NCI-H2081 treated with DMSO at 0.1 percent for 48 hours (cell line): Measurements from ENCODE around the gene SRPX2.

Experiments
- DNase-seq: peaks from one replicate; lab custom pipeline; 2025; lab: John Stamatoyannopoulos, UW

Gene SRPX2

DNA sequence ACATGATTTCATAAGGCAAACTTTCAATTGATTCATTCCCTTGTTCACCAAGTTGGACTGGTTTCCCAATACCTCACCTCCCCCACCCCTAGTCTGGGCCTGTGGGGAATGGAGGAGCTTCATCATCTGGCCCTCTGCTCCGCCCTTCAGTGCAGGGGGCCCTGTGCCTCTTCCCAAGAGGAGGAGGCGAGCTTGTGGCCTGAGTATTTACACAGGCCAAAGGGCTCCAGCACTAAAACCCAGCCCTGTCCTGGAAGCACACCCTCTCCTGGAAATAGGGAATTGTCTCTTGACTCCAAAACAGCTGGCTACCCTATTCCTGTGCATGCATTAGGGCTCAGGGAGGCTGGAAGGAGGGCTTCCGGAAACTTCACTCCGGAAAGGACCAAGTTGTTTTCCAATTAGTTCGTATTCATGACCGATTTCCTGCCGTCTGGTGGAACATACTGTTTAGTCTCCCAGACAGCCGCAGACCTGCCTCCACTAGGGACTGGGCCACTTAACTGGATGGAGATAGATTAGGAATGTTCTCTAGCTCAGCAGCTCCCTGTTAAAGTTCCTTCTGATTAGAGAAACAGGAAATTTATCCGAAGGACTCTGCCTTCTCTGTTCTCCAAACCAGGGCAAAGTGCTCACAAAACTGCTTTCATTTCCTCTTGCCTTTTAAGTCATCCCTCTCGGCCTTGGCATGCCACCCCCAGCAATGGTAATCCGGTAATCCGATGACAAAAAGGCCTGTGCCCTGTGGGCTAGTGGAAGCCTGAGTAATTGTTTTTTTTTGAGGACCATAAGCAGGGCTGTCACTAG lies 5.8 kb downstream of the SRPX2 start:
- no peak for DNase-seq

DNA sequence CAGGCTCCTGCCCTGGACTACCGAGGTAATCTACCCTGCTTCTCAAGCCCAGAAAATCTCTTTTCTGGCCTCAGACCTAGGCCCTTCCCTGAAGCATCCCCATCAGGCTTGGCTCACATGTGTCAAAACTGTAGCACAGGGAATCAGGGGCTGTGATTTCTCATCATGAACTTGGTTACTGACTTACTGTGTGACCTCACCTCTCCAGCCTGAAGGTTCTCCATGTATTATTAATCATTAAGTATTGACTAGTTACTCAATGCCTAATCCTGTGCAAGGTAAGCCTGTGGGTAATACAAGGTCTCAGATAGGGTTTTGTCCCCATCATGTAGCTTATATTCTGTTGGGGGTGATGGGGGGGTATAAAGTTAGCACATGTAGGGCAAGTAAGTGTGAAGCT lies 6.8 kb downstream of the SRPX2 start:
- DNase-seq: no peak

DNA sequence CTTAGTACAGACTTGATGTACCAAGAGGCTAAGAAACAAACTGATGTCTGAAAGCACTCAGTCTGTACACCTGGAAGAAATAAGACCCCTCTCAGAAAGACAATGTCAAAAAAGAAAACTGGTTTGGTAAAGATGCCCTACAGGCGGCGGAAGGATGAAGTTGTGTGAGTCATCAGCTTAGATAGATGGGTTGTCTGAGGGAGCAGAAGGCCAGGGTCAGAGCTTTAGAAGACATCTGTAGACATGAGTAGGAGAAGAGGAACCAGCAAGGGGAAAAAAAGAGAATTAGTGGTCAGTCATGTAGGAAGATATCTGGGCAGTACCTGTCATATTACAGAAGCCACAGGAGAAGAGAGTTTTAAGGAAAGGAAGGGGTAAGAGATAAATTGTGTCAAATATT lies 8.3 kb downstream of the SRPX2 start:
- no peak for DNase-seq

DNA sequence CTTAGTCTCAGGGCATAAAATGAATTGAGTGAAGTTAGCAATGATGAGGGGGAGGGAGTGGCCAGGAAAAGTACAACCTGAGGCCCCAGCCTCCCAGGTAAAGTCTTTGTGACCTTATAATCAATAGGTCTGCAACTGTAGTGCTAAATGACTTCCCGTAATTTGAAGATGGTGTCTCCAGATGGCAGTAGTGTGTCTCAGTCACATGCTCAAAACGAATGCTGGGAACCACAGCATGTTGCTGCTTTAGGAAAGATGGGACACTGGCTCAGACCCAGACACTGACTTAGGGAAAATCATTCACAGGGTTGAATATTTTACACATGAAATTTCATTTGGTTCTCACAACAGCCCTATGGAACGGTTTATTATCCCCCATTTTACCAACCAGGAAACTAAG lies 10.3 kb downstream of the SRPX2 start:
- no peak for DNase-seq

DNA sequence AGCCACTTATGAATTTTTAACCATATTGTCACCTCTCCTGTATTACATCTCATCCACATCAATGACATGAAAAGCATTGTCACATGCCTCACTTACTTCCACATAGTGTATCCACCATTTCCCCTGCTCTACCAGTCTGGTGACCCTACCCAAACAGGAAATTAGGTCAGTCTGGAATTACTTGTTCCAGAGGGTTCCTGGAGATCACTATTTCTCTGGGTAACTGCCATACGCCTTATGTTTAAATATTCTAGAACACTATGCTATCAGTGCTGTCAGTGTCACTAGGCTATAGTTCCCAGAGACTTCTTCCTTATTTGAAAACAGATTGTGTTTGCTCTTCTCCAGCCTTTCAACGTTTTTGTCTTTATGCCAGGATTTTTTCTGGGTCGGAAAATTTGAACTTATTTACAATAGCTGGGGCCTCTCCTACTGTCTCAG lies 15.0 kb downstream of the SRPX2 start:
- DNase-seq: no peak

DNA sequence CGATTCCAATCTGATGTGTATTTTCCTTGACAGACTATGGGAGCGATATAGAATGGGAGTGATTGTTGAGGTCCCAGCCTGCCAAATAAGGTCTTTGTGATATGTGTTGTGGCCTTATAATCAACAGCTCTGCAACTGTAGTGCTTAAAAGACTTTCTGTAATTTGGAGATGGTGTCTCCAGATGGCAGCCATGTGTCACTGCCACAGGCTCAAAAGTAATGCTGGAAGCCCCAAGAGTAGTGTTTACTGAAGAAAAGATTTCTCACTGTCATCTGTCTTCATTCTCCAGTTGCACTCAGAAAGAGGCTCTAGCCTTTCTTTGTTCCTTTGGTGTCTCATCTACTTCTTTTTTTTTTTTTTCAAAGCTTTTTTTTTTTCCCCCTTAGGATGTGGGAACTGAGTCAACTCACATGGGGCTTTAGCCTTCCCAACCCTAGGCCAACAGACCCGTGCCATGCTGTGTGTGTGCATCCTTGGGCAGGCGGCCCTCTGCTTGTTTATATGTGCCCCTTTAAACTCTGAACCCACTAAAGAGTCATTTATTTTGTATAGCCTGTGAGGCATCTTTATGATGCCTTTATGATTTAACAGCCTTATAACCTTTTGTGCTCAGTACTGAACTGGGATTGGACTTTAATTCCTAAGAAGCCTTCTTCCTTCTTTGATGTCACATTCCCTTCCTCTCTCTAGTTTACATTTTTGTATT lies 15.6 kb downstream of the SRPX2 start:
- DNase-seq: no peak

DNA sequence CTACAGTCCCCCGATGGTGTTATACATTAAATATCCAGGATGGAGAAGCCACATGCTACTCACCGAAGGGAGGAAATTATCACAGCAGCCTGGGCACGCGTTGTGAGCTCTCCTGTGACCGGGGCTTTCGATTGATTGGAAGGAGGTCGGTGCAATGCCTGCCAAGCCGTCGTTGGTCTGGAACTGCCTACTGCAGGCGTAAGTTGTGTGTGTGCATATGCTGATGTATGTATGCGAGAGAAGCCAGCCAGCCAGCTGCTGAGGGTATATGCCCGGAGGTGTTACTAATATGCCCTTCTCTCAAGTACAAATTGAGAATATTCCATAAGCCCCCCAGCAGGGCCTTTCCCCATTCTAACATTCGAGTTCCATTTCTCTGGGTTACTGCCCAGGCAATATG lies 18.2 kb downstream of the SRPX2 start:
- no peak for DNase-seq

DNA sequence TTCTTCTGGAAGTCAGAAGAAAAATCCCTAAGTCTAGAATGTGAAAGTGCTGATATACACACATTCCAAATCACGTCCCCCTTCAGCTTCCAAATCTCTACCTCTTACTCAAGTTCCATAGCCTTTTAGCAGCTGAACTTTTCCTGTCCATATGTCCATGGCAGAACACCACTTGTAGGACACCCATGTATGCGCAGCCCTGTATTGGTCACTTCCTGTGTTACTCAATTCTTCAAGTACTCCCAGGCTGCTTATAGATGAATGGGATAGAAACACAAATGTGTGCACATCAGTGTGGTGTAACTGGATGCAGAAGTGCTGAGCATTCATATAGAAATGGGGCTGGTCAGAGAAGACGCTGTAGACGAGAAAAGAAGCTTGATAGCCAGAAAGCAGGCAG lies 18.8 kb downstream of the SRPX2 start:
- DNase-seq: no peak

DNA sequence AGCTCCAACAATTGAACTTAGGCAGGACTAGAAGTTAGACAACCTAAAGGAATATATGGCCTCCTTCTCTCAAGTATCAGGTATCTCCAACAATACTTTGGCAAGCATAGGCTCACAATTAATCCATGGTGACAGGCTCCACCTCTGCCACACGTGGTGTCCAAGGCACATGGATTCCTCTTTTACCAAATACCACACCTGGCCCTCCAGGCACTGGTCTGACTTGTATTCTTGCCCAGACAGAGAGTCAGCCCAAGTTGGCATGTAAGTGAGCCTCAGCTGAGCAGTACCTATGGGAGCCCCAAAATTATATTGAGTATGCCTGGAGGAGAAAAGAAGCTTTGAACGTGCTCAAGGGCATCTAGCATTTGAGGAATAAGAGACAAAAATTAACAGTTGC lies 19.6 kb downstream of the SRPX2 start:
- no peak for DNase-seq

DNA sequence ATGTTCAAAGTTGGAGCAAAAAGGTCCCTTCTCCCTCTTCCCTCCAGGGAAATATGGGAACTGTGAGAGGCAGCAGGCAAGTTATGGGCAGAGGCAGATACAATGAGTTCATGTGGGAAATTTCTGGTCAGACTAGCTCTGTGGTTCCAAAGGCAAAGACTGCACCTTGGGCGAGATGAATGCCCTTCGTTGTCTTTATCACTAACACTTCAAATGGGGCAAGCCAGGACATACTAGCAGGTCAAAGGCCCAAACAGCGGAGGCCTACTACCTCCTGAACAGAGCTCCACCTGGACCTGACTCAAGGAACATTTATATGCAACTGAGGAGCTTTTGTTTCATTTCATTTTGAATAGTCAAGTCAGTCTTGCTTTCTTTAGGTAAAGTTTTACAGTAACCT lies 29.0 kb downstream of the SRPX2 start:
- no peak for DNase-seq

DNA sequence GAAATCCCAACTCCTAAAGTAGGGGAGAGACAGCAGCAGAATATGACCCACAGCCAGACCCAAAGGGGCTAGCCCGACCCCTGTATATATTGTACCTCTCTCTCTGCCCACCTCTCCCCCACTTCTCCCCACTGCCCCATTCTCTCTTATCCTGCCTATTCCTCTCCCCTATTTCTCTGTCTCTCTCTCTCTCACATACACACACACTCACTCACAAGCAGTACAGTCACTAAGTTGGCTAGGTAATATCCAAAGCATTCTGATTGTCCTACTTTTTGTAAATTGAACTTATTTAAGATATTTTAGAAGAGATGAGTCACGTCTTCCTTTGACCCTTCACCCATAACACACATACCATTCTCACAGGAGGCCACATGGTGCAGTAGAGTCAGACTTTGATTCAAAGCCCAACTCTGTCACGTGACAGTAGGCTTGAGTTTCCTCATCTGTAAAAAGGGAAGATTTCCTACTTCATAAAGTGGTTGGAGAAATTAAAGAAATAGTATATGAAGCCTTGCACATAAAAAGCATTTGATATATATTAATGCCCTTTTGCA lies 29.5 kb downstream of the SRPX2 start:
- no peak for DNase-seq

DNA sequence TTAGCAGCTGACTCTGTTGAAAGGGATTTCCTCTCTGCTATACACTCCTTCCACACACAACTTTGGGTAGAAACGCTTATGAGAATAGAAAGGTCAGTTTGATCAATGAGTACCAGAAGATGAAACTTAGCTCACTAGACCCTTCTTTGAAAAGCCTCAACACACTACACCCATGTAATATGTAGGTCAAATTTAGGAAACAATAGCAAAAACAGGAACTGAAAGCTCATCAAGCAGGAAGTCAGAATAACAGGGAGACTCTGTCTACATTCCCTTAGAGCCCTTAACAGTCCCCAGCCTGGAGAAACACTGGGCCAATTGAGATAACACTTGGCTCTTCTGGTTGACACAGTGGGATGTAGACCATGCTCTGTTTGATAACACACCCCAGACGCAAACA lies 30.7 kb downstream of the SRPX2 start:
- DNase-seq: no peak

DNA sequence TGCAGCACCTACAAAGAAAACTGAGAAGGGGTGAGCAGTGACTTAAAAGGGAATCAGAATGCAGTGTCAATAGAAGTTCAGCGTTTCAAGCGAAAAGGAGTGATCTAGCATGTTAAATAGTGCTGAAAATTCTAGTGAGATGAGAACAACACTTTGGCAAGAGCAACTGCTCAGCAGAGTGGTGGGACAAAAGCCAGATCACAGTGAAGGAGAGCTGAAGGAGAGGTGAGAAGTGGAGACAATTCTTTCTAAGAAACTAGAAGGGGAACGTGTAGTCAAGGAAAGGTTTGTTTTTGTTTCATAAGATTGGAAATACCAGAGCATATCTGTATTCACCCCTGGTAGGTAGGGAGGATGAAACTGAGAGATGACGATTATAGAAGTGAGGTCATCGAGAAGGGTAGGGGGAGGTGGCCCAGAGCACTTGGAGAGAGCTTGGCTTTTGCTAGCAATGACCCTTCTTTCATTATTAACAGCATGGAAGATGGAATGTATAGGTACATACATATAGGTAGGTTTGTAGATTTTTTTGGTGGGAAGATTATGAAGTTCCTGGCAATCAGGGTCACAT lies 33.7 kb downstream of the SRPX2 start:
- no peak for DNase-seq

DNA sequence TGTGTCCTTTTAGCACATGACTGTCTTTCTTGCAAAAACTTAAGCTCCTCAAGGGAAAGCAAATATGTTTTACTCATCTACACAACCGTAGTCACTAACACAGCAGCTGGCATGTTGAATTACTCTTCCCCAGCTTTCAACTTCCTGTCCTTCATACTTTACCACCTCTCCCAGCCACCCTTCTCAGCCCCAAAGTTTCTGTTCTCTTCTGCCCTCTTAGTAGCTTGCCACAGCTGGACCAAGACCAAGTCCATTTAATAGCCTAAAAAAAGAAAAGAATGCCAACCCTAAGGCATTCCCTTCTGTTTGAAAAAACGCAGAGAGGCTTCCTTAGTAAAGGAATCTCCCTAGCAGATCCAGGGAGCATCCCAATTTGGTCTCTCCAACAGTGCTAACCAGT lies 36.8 kb downstream of the SRPX2 start:
- DNase-seq: no peak

DNA sequence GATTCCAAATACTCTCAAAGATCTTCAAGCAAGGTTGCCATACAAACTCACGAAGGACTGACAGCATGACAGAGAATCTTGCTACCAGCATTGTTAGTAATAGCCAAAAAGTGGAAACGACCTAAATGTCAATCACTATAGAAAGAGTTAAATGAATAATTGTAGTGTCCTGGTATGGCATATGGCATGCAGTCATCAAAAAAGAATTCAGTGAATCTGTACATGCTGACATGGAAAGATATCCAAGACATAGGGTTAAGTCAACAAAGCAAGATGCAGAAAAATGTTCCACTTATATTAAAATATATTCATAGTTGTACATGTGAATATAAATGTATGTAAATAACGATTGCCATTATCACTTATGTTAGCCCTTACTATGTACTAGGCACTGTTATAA lies 37.6 kb downstream of the SRPX2 start:
- no peak for DNase-seq

DNA sequence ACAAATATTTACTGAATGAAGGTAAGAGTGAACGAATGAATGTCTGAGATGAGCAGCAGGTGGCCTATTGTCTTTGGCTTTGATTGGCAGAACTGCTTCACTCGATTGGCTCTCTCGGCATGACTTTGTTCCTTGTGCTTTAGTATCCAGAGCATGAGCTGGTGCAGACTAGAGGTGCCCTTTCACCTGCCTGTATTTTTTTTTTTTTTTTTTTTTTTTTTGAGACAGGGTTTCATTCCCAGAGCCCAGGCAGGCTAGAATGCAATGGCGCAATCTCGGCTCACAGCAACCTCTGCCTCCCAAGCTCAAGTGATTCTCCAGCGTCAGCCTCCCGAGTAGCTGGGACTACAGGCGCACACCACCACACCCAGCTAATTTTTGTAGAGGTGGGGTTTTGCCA lies 38.9 kb downstream of the SRPX2 start:
- no peak for DNase-seq

DNA sequence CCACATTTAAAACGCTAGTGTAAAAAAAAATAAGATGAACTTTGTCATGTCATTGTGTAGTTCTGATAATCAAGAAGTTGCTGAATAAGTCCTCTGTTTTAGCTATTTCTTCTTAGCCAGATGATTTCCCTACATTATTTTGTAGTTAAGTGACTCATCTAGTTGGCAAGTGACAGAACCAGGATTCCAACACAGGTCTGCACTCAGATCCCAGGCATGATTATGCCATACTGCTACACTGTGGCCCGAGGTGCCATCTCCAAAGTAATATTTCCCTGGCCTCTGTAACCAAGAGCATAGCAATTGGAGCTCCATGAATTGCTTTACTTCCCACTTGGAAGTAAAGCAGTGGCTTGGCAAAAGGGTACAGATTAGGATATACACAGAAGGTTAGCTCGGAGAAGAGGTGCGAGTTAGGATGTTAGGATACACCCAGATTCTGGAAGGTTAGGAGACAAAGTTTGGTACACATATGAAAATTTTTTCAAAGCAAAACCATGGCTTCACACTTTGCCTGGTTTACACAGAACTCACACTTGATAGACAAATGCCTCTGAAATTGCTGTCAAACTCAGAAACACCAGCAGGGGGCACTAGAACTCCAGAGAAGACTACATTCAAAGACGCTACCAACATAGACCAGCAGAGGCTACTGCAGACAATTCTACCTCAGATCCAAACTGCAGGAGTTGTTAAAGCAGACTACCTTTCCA lies 41.4 kb downstream of the SRPX2 start:
- DNase-seq: peak; percentile 18

DNA sequence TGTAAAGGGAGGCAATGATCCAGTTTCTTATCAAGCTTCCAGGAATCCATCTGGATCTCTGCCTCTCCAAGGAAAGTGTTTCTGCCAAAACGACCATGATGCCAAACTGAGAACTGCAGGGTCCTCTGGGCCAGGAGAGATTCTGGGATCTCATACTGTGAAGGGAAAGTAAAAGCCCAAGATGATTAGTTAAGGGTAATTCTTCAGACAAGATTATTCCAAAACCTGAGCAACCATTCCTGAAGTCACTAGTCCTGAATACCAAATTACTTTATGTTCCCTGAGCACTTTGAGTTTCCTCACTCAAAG lies 42.0 kb downstream of the SRPX2 start:
- no peak for DNase-seq

DNA sequence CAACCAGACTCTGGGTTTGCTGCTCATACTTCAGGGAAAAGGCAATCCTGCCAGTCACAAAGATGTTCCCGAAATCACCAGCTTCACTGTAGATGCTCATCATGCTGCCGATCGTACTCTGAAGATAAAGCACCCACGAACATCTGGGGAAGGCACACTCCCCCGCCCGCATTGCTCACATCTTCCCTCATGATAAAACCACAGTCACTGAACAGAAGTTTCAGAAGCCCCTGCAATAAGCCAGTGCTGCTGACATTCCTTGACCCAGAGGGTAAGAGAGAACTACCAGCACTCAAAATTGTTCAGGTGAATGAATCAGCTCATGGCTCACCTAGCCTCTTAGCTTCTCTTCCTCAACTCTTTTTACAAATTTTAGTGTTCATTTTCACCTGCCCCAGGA lies 43.1 kb downstream of the SRPX2 start:
- DNase-seq: no peak

DNA sequence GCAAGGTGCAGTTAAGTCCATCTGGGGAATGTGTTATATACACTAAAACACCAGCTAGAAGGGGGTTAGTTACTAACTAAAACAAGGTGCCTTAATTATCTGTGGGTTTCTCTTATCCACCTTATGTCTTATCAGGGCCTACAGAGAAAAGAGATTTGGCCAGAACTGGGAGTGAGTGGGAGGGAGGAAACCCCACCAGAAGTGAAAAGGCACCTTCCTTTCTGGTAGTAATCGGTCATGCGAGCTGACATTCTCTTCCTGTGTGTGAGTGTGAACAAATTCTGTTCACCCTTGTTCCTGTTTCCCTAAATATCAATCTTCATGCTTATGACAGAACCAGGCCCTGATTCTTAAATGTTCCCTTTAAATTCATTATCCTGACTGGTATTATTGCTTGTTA lies 43.5 kb downstream of the SRPX2 start:
- DNase-seq: no peak

DNA sequence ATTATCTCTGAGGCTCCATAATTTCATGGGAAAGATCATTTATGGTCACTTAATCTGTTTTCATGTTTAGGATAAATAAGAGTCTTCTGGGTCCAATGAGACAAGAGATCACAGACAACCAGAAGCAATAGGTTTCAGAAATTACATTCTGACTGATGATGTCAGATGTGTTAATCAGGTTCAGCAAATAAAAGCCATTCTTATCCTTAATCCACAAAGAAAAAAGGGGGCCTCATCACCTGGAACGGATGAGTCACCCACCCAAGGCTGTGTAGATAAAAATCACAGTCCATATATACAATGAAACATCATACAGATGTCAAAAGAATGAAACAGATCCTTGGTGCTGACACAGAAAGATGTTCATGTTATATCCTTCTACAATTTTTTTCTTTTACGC lies 51.3 kb downstream of the SRPX2 start:
- DNase-seq: no peak

DNA sequence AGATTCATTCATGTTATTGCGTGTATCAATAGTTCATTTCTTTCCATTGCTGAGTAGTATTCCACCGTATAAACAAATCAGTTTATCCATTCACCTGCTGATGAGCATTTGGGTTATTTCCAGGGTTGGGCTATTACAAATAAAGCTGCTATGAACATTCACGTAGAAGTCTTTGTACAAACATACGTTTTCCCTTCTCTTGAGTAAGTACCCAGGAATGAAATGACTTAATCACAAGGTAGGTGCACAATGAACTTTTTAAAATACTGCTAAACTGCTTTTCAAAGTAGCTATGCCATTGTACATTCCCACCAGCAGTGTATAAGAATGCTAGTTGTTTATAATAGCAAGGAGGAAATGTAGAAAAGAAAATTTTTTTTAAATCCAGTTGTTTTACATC lies 52.0 kb downstream of the SRPX2 start:
- no peak for DNase-seq
